T-cell (primary cell): ENCODE measurements around the gene PLEKHB2. TPM values are rescaled to one million over a fixed set of nuclear protein-coding genes. Genes with fewer than 3 reads are reported as not detected.
A peak's percentile ranks its signal among the peaks of the same experiment; 100 is the strongest.

Experiments used
- ATAC-seq, 4 experiments: fragments of 200-7000 bp in 3 of 4; fragments of 150-1000 bp in 1 of 4; cut with Tn5 transposase; replicated peaks in 1 of 4; 1 replicate in 3 of 4; 2 replicates in 1 of 4; pipeline ENCODE4 v1.10.0; 2021; ENCODE audit warnings: moderate library complexity in 3 of 4, mild to moderate bottlenecking in 2 of 4, moderate number of reproducible peaks in 1 of 4
- CTCF ChIA-PET, 2 donors: fragments of 300-600 bp; sonication (Branson Sonifier 250); formaldehyde crosslinking; loops; one replicate each; lab custom pipeline; 2022; ENCODE audit warnings: antibody characterized with exemption in 2 of 2; lab: Charles Lee
- POLR2A ChIA-PET, 2 donors: fragments of 300-600 bp; sonication (Branson Sonifier 250); formaldehyde crosslinking; loops; one replicate each; lab custom pipeline; 2022; ENCODE audit warnings: antibody characterized with exemption in 2 of 2; lab: Charles Lee
- DNase-seq, 35 experiments: peaks; one replicate each; pipeline versions ENCODE4 v3.0.0 to v3.0.0-alpha.2; 2013 to 2023
- H3K27ac ChIP-seq: one replicate; pipeline ENCODE4 v1.5.1; 2013; ENCODE audit warnings: low read length
- H3K27me3 ChIP-seq, 2 experiments: replicated peaks in 1 of 2; 1 replicate in 1 of 2; 2 replicates in 1 of 2; pipeline versions ENCODE4 v1.6.1 to v1.7.0; 2013; ENCODE audit warnings: low read length in 1 of 2, mixed read lengths in 1 of 2; ENCODE audit not compliant: control insufficient read depth in 2 of 2, insufficient read depth in 2 of 2; ENCODE audit errors: extremely low read depth in 1 of 2
- H3K36me3 ChIP-seq, 2 donors: 1 replicate in 1 of 2; 2 replicates in 1 of 2; pipeline versions ENCODE4 v1.6.1 to v1.7.0; 2013; ENCODE audit warnings: low read length in 1 of 2; ENCODE audit not compliant: control insufficient read depth in 2 of 2, insufficient read depth in 1 of 2; ENCODE audit errors: extremely low read depth in 1 of 2
- H3K4me1 ChIP-seq, 2 experiments: 1 replicate in 1 of 2; 2 replicates in 1 of 2; pipeline versions ENCODE4 v1.6.1 to v1.7.0; 2013; ENCODE audit warnings: low read length in 2 of 2, mixed read lengths in 1 of 2; ENCODE audit not compliant: insufficient read depth in 2 of 2, control insufficient read depth in 1 of 2; ENCODE audit errors: extremely low read depth in 1 of 2
- H3K4me3 ChIP-seq, 2 donors: 1 replicate in 1 of 2; 2 replicates in 1 of 2; pipeline versions ENCODE4 v1.5.1 to v1.7.0; 2013; ENCODE audit warnings: mild to moderate bottlenecking in 2 of 2, low read length in 1 of 2, moderate library complexity in 1 of 2; ENCODE audit not compliant: control insufficient read depth in 1 of 2; ENCODE audit errors: extremely low read depth in 1 of 2
- H3K9me3 ChIP-seq: 2 replicates; pipeline ENCODE4 v1.7.0; 2013
- H3K27ac Mint-ChIP-seq, 2 donors: one replicate each; pipeline ENCODE4 v1.8.0; 2020 to 2021; ENCODE audit warnings: mild to moderate bottlenecking in 2 of 2, mixed read lengths in 2 of 2
- H3K27me3 Mint-ChIP-seq, 2 donors: one replicate each; pipeline ENCODE4 v1.8.0; 2021 to 2022; ENCODE audit warnings: mixed read lengths in 2 of 2
- H3K36me3 Mint-ChIP-seq: one replicate; pipeline ENCODE4 v1.8.0; 2021; ENCODE audit warnings: mixed read lengths
- H3K4me1 Mint-ChIP-seq, 3 donors: one replicate each; pipeline ENCODE4 v1.8.0; 2020 to 2022; ENCODE audit warnings: mixed read lengths in 3 of 3, mild to moderate bottlenecking in 1 of 3
- H3K4me3 Mint-ChIP-seq, 3 donors: one replicate each; pipeline ENCODE4 v1.8.0; 2020 to 2022; ENCODE audit warnings: mild to moderate bottlenecking in 3 of 3, mixed read lengths in 3 of 3, moderate library complexity in 3 of 3
- H3K9me3 Mint-ChIP-seq, 3 donors: one replicate each; pipeline ENCODE4 v1.8.0; 2020 to 2022; ENCODE audit warnings: mixed read lengths in 3 of 3
- WGBS: methylation state at CpG from one replicate; pipeline ENCODE4 v1.1.5; 2013; ENCODE audit warnings: missing lambda C conversion rate; ENCODE audit not compliant: insufficient coverage; 5-methylcytosine and 5-hydroxymethylcytosine counted together
- total RNA-seq, 35 experiments: library from RNA in 6 of 35; stranded (reverse) in 6 of 35; fragments of 120-200 nt in 1 of 35; gene quantifications; one replicate each; pipeline versions ENCODE4 v1.2.1 to v1.2.4 and lab custom pipeline; 2013 to 2026

PLEKHB2 gene
- total RNA-seq, 5 donors from 2014 or later (not counting 1 experiment from before 2014, with no cell fraction given), result 52.5 to 61.7 (median 53.2) TPM

DNA sequence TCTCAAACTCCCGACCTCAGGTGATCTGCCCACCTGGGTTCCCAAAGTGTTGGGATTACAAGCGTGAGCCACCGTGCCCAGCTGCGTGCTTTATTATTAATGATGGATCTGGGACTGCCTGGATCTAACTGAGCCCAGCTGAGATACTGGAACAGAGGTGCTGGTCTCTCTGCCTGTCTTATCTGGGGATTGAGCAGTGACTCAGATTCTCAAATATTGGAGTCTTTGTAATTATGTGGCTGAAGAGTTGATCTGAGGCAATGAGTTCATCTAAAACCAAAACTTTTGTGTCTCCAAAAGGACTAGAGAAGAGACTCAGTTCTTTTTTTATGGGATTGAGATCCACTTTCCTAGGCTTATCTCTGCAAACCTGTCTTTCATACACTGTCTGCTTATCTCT is 16.3 kb downstream of the PLEKHB2 start:
- no peak overlapping the region for H3K4me3 Mint-ChIP-seq
- no peaks in the 10 kb centered on the region for H3K27me3 Mint-ChIP-seq
- H3K4me1 ChIP-seq, result peaks cover 0 to 9% of the 10 kb centered on the region in 2 experiments
- H3K36me3 Mint-ChIP-seq, result peaks cover 47% of the 10 kb centered on the region
- WGBS, result 100% methylated on average over 4 of the region's 4 CpGs
- no peak overlapping the region for H3K27ac Mint-ChIP-seq
- ChIA-PET POLR2A (no interaction called here), CTCF (no interaction called here)
- peaks cover 28 to 33% (median 30%) of the 10 kb centered on the region in 3 donors for H3K4me1 Mint-ChIP-seq
- DNase-seq, result no peak
- no peaks in the 10 kb centered on the region for H3K9me3 ChIP-seq
- peaks cover 4 to 47% of the 10 kb centered on the region in 2 donors for H3K36me3 ChIP-seq
- no peak overlapping the region for H3K27ac ChIP-seq
- ATAC-seq, result no peak
- H3K4me3 ChIP-seq, result no peak overlapping the region
- no peaks in the 10 kb centered on the region for H3K9me3 Mint-ChIP-seq
- no peaks in the 10 kb centered on the region for H3K27me3 ChIP-seq

DNA sequence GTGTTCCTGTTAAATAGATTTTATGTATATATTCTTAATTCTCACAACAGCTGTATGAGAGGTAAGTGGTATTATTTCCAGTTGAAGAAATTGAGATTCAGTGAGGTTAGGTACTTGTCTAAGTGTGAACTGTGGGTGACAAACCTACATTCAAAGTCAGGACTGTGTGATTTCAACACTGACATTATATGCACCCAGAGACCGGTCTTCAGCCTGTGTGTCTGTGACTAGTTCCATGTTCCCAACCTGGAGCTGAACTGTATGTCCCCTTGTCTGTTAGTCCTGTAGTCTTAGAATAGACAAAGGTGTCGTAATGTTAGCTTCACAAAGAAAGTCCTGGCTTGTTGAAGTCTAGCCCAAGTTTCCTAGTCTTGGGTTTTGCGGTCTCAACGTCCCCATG is 17.4 kb downstream of the PLEKHB2 start:
- Mint-ChIP-seq H3K9me3 (no peaks in the 10 kb centered on the region), H3K4me3 (no peak overlapping the region), H3K36me3 (peaks cover 54% of the 10 kb centered on the region), H3K27ac (peak overlapping the region in 1 of 2 donors; percentile 12), H3K27me3 (no peaks in the 10 kb centered on the region), H3K4me1 (peaks cover 24 to 28% (median 27%) of the 10 kb centered on the region in 3 donors)
- H3K27ac ChIP-seq, result no peak overlapping the region
- DNase-seq (no peak), ATAC-seq (no peak)
- H3K4me1 ChIP-seq, result peaks cover 0 to 9% of the 10 kb centered on the region in 2 experiments
- no peak overlapping the region for H3K4me3 ChIP-seq
- H3K36me3 ChIP-seq, result peaks cover 9 to 54% of the 10 kb centered on the region in 2 donors
- 91% methylated on average over 4 of the region's 4 CpGs for WGBS
- H3K27me3 ChIP-seq, result no peaks in the 10 kb centered on the region
- H3K9me3 ChIP-seq, result no peaks in the 10 kb centered on the region
- POLR2A ChIA-PET, result no interaction called here
- CTCF ChIA-PET, result no interaction called here

DNA sequence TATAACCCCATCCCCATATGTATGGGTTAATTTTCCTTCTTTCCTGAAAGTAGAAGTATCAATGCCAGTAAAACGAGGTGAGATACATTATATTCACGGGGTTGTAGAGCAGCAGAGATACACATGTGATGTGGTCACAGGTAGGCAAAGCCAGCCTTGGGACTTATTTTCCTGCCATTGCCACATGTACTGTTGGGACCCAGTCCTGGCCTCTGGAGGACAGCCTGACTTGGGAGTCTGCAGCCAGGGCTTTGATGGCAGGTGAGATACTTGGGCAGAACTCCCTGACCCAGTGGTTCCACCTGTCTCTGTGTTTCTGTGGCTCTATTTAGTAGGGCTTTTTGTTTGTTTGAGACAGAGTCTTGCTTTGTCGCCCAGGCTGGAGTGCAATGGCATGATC is 18.1 kb downstream of the PLEKHB2 start:
- ATAC-seq (no peak), DNase-seq (no peak)
- peaks cover 18 to 22% (median 20%) of the 10 kb centered on the region in 3 donors for H3K4me1 Mint-ChIP-seq
- H3K27ac ChIP-seq, result no peak overlapping the region
- H3K4me3 Mint-ChIP-seq, result no peak overlapping the region
- H3K27me3 Mint-ChIP-seq, result no peaks in the 10 kb centered on the region
- 100% methylated on average over 2 of the region's 3 CpGs for WGBS
- peaks cover 0 to 9% of the 10 kb centered on the region in 2 experiments for H3K4me1 ChIP-seq
- CTCF ChIA-PET, result no interaction called here
- no peaks in the 10 kb centered on the region for H3K27me3 ChIP-seq
- no peaks in the 10 kb centered on the region for H3K9me3 Mint-ChIP-seq
- peaks cover 11 to 61% of the 10 kb centered on the region in 2 donors for H3K36me3 ChIP-seq
- H3K27ac Mint-ChIP-seq, result no peak overlapping the region
- H3K9me3 ChIP-seq, result no peaks in the 10 kb centered on the region
- peaks cover 58% of the 10 kb centered on the region for H3K36me3 Mint-ChIP-seq
- no peak overlapping the region for H3K4me3 ChIP-seq
- POLR2A ChIA-PET, result no interaction called here

DNA sequence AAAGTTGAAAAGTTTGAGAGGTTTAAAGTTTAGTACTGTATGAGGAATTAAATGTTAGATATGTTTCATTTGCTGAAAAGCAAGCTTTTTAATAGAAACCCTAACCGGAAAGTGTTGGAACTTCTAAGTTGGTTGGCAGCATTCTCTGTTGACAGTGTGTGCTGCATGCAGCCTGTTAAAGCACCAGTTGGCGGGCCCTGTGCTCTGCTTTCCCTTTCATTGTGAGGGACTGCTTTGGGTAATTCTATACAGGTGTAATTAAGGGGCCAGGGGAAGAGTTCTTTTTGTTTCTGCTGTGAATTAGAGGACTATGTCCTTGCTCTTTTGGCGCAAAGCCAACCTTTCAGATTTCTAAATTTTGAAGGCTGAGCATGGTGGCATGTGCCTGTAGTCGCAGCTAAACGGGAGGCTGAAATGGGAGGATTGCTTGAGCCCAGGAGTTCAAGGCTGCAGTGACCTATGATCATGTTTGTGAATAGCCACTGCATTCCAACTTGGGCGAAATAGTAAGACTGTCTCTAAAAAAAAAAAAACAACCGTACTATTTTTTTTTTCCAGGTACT is 20.1 kb downstream of the PLEKHB2 start:
- no peaks in the 10 kb centered on the region for H3K27me3 Mint-ChIP-seq
- Histone ChIP-seq H3K9me3 (no peaks in the 10 kb centered on the region), H3K27me3 (no peaks in the 10 kb centered on the region), H3K27ac (no peak overlapping the region), H3K36me3 (peaks cover 11 to 79% of the 10 kb centered on the region in 2 donors), H3K4me3 (no peak overlapping the region), H3K4me1 (peaks cover 0 to 4% of the 10 kb centered on the region in 2 experiments)
- no peak overlapping the region for H3K4me3 Mint-ChIP-seq
- H3K4me1 Mint-ChIP-seq, result peaks cover 9 to 12% (median 10%) of the 10 kb centered on the region in 3 donors
- CTCF ChIA-PET, result no interaction called here
- POLR2A ChIA-PET, result no interaction called here
- peaks cover 74% of the 10 kb centered on the region for H3K36me3 Mint-ChIP-seq
- DNase-seq (no peak), ATAC-seq (no peak)
- H3K27ac Mint-ChIP-seq, result no peak overlapping the region
- WGBS, result 95% methylated on average over 7 of the region's 7 CpGs
- H3K9me3 Mint-ChIP-seq, result no peaks in the 10 kb centered on the region

DNA sequence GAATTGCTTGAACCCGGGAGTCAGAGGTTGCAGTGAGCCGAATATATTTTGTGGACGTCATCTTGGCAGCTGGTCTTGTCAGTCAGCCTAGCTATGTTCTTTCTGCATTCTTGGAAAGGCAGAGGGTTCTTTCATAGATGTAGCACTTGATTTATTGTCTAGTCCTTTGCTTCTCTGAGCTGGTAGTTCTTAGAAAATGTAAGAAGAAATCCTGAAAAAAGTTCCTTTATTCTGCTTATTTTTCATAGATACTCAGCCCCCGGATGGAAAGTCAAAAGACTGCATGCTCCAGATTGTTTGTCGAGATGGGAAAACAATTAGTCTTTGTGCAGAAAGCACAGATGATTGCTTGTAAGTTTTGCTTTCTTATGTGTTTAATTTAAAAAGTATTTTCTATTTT is 21.3 kb downstream of the PLEKHB2 start:
- H3K4me1 Mint-ChIP-seq, result peaks cover 5 to 6% (median 5%) of the 10 kb centered on the region in 3 donors
- CTCF ChIA-PET, result no interaction called here
- Histone ChIP-seq H3K4me1 (peaks cover 0 to 4% of the 10 kb centered on the region in 2 experiments), H3K9me3 (no peaks in the 10 kb centered on the region), H3K27me3 (no peaks in the 10 kb centered on the region), H3K27ac (no peak overlapping the region), H3K36me3 (peaks cover 11 to 81% of the 10 kb centered on the region in 2 donors), H3K4me3 (no peak overlapping the region)
- no peak overlapping the region for H3K4me3 Mint-ChIP-seq
- H3K27ac Mint-ChIP-seq, result no peak overlapping the region
- no peaks in the 10 kb centered on the region for H3K9me3 Mint-ChIP-seq
- whole genome bisulfite sequencing, result 100% methylated on average over 1 of the region's 5 CpGs
- DNase-seq, result no peak
- POLR2A ChIA-PET, result interaction anchor here in 1 of 2 donors (0.6 kb wide), 1 partner anchor 75 kb away, joined by 5 read pairs; no protein-coding TSS in a partner anchor
- ATAC-seq, result no peak
- no peaks in the 10 kb centered on the region for H3K27me3 Mint-ChIP-seq
- H3K36me3 Mint-ChIP-seq, result peaks cover 69% of the 10 kb centered on the region

DNA sequence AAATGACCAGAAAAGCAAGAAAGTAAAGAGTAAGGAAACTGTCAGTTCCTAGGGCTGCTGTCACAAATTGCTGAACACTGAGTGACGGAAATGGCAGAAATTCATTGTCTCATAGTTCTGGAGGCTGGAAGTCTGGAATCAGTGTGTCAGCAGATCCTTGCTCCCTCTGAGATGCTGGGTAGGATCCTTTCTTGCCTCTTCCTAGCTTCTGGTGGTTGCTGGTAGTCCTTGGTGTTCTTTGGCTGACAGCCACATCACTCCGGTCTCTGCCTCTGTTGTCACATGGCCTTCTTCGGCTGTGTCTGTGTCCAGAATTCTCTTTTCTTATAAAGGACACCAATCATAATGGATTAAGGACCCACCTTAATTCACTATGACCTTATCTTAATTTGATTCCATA is 21.9 kb downstream of the PLEKHB2 start:
- POLR2A ChIA-PET, result interaction anchor here in 1 of 2 donors (0.6 kb wide), 1 partner anchor 71 kb away, joined by 4 read pairs; no protein-coding TSS in a partner anchor

More for the DNA sequence above, 21.9 kb downstream of the PLEKHB2 start:
- Histone ChIP-seq H3K36me3 (peaks cover 11 to 80% of the 10 kb centered on the region in 2 donors), H3K4me1 (peaks cover 0 to 4% of the 10 kb centered on the region in 2 experiments), H3K9me3 (no peaks in the 10 kb centered on the region), H3K27me3 (no peaks in the 10 kb centered on the region), H3K4me3 (no peak overlapping the region), H3K27ac (no peak overlapping the region)
- Mint-ChIP-seq H3K9me3 (no peaks in the 10 kb centered on the region), H3K4me1 (peaks cover 3 to 5% (median 4%) of the 10 kb centered on the region in 3 donors), H3K36me3 (peaks cover 64% of the 10 kb centered on the region), H3K27ac (no peak overlapping the region), H3K4me3 (no peak overlapping the region), H3K27me3 (no peaks in the 10 kb centered on the region)
- DNase-seq, result no peak
- CTCF ChIA-PET, result no interaction called here
- WGBS, result 100% methylated on average over 3 of the region's 3 CpGs
- no peak for ATAC-seq
